Type B pancreatic cell (in vitro differentiated cells): ENCODE results near the gene ENOX1. TPM values are rescaled to one million over a fixed set of nuclear protein-coding genes. Genes with fewer than 3 reads are reported as not detected.
A peak's percentile ranks its signal among the peaks of the same experiment; 100 is the strongest.

Source experiments
- DNase-seq: peaks from one replicate; pipeline ENCODE4 v3.0.0; 2021; ENCODE audit warnings: mixed read lengths; ENCODE audit not compliant: unreplicated experiment; ENCODE audit errors: extremely low spot score
- H3K27ac Mint-ChIP-seq: 2 replicates; pipeline ENCODE4 v1.8.0; 2021; ENCODE audit warnings: mild to moderate bottlenecking, mixed read lengths
- H3K27me3 Mint-ChIP-seq: 2 replicates; pipeline ENCODE4 v1.8.0; 2021; ENCODE audit warnings: mixed read lengths
- H3K36me3 Mint-ChIP-seq: 2 replicates; pipeline ENCODE4 v1.8.0; 2021; ENCODE audit warnings: mixed read lengths
- H3K4me1 Mint-ChIP-seq: one replicate; pipeline ENCODE4 v1.8.0; 2021; ENCODE audit warnings: mixed read lengths; ENCODE audit not compliant: unreplicated experiment
- H3K4me3 Mint-ChIP-seq: 2 replicates; pipeline ENCODE4 v1.8.0; 2021; ENCODE audit warnings: mild to moderate bottlenecking, mixed read lengths
- H3K9me3 Mint-ChIP-seq: 2 replicates; pipeline ENCODE4 v1.8.0; 2021; ENCODE audit warnings: mixed read lengths
- CTCF ChIP-seq: fragments of 200-600 bp; sonication (generic); conservative IDR thresholded peaks from 2 replicates; pipeline ENCODE4 v1.5.0; 2021; ENCODE audit warnings: antibody characterized with exemption, mild to moderate bottlenecking
- total RNA-seq: library from RNA; stranded (reverse); gene quantifications from 2 replicates; pipeline ENCODE4 v1.2.1, GENCODE V29; 2021; ENCODE audit warnings: low replicate concordance

ENOX1 gene
- total RNA-seq, 1 donor from 2014 or later, result 7.5 TPM

GRCh38 chr13:43251961-43252360, 534.8 kb downstream of the ENOX1 start:
- Mint-ChIP-seq H3K4me1 (no peaks in the 10 kb centered on the region), H3K4me3 (no peak overlapping the region), H3K27me3 (peaks cover 3% of the 10 kb centered on the region), H3K9me3 (no peaks in the 10 kb centered on the region), H3K36me3 (no peaks in the 10 kb centered on the region), H3K27ac (no peak overlapping the region)
- no peak for TF ChIP-seq CTCF
- no peak for DNase-seq

- H3K36me3 Mint-ChIP-seq, result no peaks in the 10 kb centered on the region
Observed at GRCh38 chr13:43246382-43246781, 540.4 kb downstream of the ENOX1 start.

GRCh38 chr13:43245374-43245964, 541.3 kb downstream of the ENOX1 start:
- no peak for DNase-seq
- Mint-ChIP-seq H3K4me1 (peaks cover 26% of the 10 kb centered on the region), H3K27me3 (no peaks in the 10 kb centered on the region), H3K36me3 (no peaks in the 10 kb centered on the region), H3K9me3 (no peaks in the 10 kb centered on the region), H3K4me3 (no peak overlapping the region), H3K27ac (no peak overlapping the region)
- no peak for TF ChIP-seq CTCF

More at GRCh38 chr13:43246382-43246781, 540.4 kb downstream of the ENOX1 start:
- Mint-ChIP-seq H3K27ac (no peak overlapping the region), H3K4me3 (no peak overlapping the region), H3K4me1 (peaks cover 20% of the 10 kb centered on the region), H3K27me3 (no peaks in the 10 kb centered on the region), H3K9me3 (no peaks in the 10 kb centered on the region)
- DNase-seq, result no peak
- no peak for TF ChIP-seq CTCF

GRCh38 chr13:43244481-43244880, 542.3 kb downstream of the ENOX1 start:
- DNase-seq, result no peak
- Mint-ChIP-seq H3K36me3 (no peaks in the 10 kb centered on the region), H3K27me3 (no peaks in the 10 kb centered on the region), H3K9me3 (no peaks in the 10 kb centered on the region), H3K4me3 (no peak overlapping the region), H3K4me1 (peaks cover 29% of the 10 kb centered on the region), H3K27ac (no peak overlapping the region)
- no peak for TF ChIP-seq CTCF

- no peak for TF ChIP-seq CTCF
- no peaks in the 10 kb centered on the region for H3K36me3 Mint-ChIP-seq
- DNase-seq, result no peak
Observed at GRCh38 chr13:43243711-43244110, 543.1 kb downstream of the ENOX1 start.

GRCh38 chr13:43242040-43242439, 544.7 kb downstream of the ENOX1 start:
- no peak for TF ChIP-seq CTCF
- Mint-ChIP-seq H3K4me3 (peak overlapping the region; percentile 2), H3K27me3 (no peaks in the 10 kb centered on the region), H3K9me3 (no peaks in the 10 kb centered on the region), H3K27ac (no peak overlapping the region), H3K36me3 (no peaks in the 10 kb centered on the region), H3K4me1 (peaks cover 39% of the 10 kb centered on the region)
- DNase-seq, result no peak

More at GRCh38 chr13:43243711-43244110, 543.1 kb downstream of the ENOX1 start:
- Mint-ChIP-seq H3K27ac (no peak overlapping the region), H3K9me3 (no peaks in the 10 kb centered on the region), H3K4me3 (no peak overlapping the region), H3K4me1 (peaks cover 29% of the 10 kb centered on the region), H3K27me3 (no peaks in the 10 kb centered on the region)
